MCF 10A (cell line): ENCODE results near the gene TOX4. TPM values are rescaled to one million over a fixed set of nuclear protein-coding genes. Genes with fewer than 3 reads are reported as not detected.

Experiments used
- BruUV-seq: library from RNA; stranded (reverse); fragments of 400-500 nt; replicated peaks from 2 replicates; lab custom pipeline; 2021; lab: Mats Ljungman, UMichigan
- CTCF ChIA-PET: fragments of 300-600 bp; sonication (Branson Sonifier 250); formaldehyde crosslinking; extraction: SDS; loops from one replicate; lab custom pipeline; 2021; ENCODE audit warnings: antibody characterized with exemption, inconsistent platforms; lab: Yijun Ruan, JAX
- POLR2A ChIA-PET: fragments of 300-600, 350-650 bp; sonication (Branson Sonifier 250); formaldehyde crosslinking; extraction: SDS; loops from one replicate; lab custom pipeline; 2020; ENCODE audit warnings: antibody characterized with exemption, inconsistent platforms; lab: Yijun Ruan, JAX
- DNase-seq: peaks from one replicate; pipeline ENCODE4 v3.0.0-alpha.2; 2018; ENCODE audit not compliant: unreplicated experiment
- H3K27ac Mint-ChIP-seq: one replicate; pipeline ENCODE4 v1.8.0; 2022; ENCODE audit warnings: mild to moderate bottlenecking, low read depth, mixed read lengths; ENCODE audit not compliant: unreplicated experiment
- H3K27me3 Mint-ChIP-seq: one replicate; pipeline ENCODE4 v1.8.0; 2022; ENCODE audit warnings: mixed read lengths; ENCODE audit not compliant: insufficient read depth, unreplicated experiment
- H3K36me3 Mint-ChIP-seq: one replicate; pipeline ENCODE4 v1.8.0; 2022; ENCODE audit warnings: mild to moderate bottlenecking, moderate library complexity, mixed read lengths; ENCODE audit not compliant: insufficient read depth, unreplicated experiment
- H3K4me1 Mint-ChIP-seq: one replicate; pipeline ENCODE4 v1.8.0; 2022; ENCODE audit warnings: mixed read lengths; ENCODE audit not compliant: insufficient read depth, unreplicated experiment
- H3K4me3 Mint-ChIP-seq: one replicate; pipeline ENCODE4 v1.8.0; 2022; ENCODE audit warnings: mild to moderate bottlenecking, moderate library complexity, mixed read lengths; ENCODE audit not compliant: unreplicated experiment
- H3K9me3 Mint-ChIP-seq: one replicate; pipeline ENCODE4 v1.8.0; 2022; ENCODE audit warnings: mixed read lengths; ENCODE audit not compliant: unreplicated experiment
- CTCF ChIP-seq: fragments of 200-600 bp; IDR thresholded peaks from one replicate; pipeline ENCODE4 v1.8.0; 2022; ENCODE audit warnings: antibody characterized with exemption, mild to moderate bottlenecking; ENCODE audit not compliant: unreplicated experiment
- intact Hi-C: fragments of 100-400 bp; cut with micrococcal nuclease; formaldehyde crosslinking; loops from 2 replicates; pipeline ENCODE4 v1.14.1; 2022
- total RNA-seq: library from RNA; stranded (reverse); gene quantifications from 2 replicates; pipeline ENCODE4 v1.2.3, GENCODE V29; 2022

The TOX4 gene
- total RNA-seq, 1 experiment from 2014 or later: 84.1 TPM

GRCh38 chr14:21510735-21511657 is 34.0 kb downstream of the TOX4 start, which contains the start of gene METTL3:
Gene METTL3, minus strand, starts transcription at chr14:21511340. Its CDS starts 117 bp downstream, at chr14:21511223.
- no peaks in the 10 kb centered on the region for H3K9me3 Mint-ChIP-seq
- TSS peak; percentile 61 for BruUV-seq
- CTCF ChIA-PET: interaction anchor here (0.5 to 5.0 kb wide), 11 partner anchors 11 to 1361 kb away, joined by 3 to 57 read pairs (median 3); partner anchors contain the start of genes LRP10 and SALL2
- H3K27me3 Mint-ChIP-seq: no peaks in the 10 kb centered on the region
- intact Hi-C loops: loop anchor here (1.0 to 5.0 kb wide), 2 partner anchors 46 to 55 kb away; partner anchors contain the start of gene CHD8
- POLR2A ChIA-PET: interaction anchor here (0.5 to 3.5 kb wide), 24 partner anchors 9 to 1644 kb away, joined by 3 to 32 read pairs (median 4); partner anchors contain the start of genes APEX1, CHD8, OSGEP and RAB2B
- peak within 1 kb of the TSS; percentile 95 for H3K27ac Mint-ChIP-seq
- H3K4me1 Mint-ChIP-seq: peaks cover 13% of the 10 kb centered on the region
- TF ChIP-seq CTCF: no peak
- H3K36me3 Mint-ChIP-seq: peaks cover 15% of the 10 kb centered on the region
- H3K4me3 Mint-ChIP-seq: peak within 1 kb of the TSS; percentile 96
- DNase-seq: peak; percentile 99

- no peak overlapping the region for H3K4me3 Mint-ChIP-seq
- DNase-seq: no peak
- no peaks in the 10 kb centered on the region for H3K36me3 Mint-ChIP-seq
- H3K27ac Mint-ChIP-seq: no peak overlapping the region
- peaks cover 12% of the 10 kb centered on the region for H3K27me3 Mint-ChIP-seq
- TF ChIP-seq CTCF: no peak
- ChIA-PET CTCF (interaction anchor here (0.6 to 1.3 kb wide), 2 partner anchors 16 to 52 kb away, joined by 3 to 8 read pairs; no protein-coding TSS in a partner anchor), POLR2A (interaction anchor here (1.0 to 2.2 kb wide), 3 partner anchors 12 to 130 kb away, joined by 3 to 6 read pairs (median 3); partner anchors contain the start of genes RAB2B and SALL2)
- peaks cover 10% of the 10 kb centered on the region for H3K4me1 Mint-ChIP-seq
- H3K9me3 Mint-ChIP-seq: no peaks in the 10 kb centered on the region
- intact Hi-C loops: loop anchor here (5.0 kb wide), 1 partner anchor 43 kb away; no protein-coding TSS in a partner anchor
- no TSS peak for BruUV-seq
These were observed 37.3 kb downstream of the TOX4 start for GRCh38 chr14:21514341-21514740.

DNA sequence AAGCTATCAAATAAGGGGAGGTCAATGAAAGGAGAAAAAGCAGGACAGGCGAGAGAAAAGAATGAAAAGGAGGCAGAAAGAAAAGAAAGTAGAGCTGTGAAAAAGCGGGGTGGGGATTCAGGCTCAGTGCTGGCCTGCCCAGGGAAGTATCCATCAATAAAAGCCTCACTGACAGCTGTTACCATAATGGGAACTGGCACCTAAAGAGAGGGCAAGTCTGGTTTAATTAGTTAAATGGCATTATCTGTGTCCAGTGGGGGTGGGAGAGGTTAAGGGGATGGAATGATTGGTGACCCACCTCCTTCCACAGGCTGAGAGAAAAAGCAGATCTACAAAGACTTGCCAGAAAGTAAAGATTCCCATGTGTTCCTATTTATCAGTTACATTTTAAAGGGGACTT is 41.7 kb downstream of the TOX4 start:
- Mint-ChIP-seq H3K27me3 (peaks cover 34% of the 10 kb centered on the region), H3K27ac (no peak overlapping the region), H3K4me3 (no peak overlapping the region), H3K4me1 (no peaks in the 10 kb centered on the region), H3K9me3 (no peaks in the 10 kb centered on the region), H3K36me3 (no peaks in the 10 kb centered on the region)
- ChIA-PET POLR2A (no interaction called here), CTCF (interaction anchor here (0.7 kb wide), 1 partner anchor 23 kb away, joined by 3 read pairs; no protein-coding TSS in a partner anchor)
- no TSS peak for BruUV-seq
- DNase-seq: no peak
- no peak for TF ChIP-seq CTCF
- intact Hi-C loops: no loop called here

GRCh38 chr14:21520767-21521166 is 43.8 kb downstream of the TOX4 start:
- POLR2A ChIA-PET: no interaction called here
- Mint-ChIP-seq H3K36me3 (no peaks in the 10 kb centered on the region), H3K4me3 (no peak overlapping the region), H3K27me3 (peaks cover 34% of the 10 kb centered on the region), H3K27ac (no peak overlapping the region), H3K4me1 (no peaks in the 10 kb centered on the region), H3K9me3 (no peaks in the 10 kb centered on the region)
- no peak for TF ChIP-seq CTCF
- BruUV-seq: no TSS peak
- no peak for DNase-seq
- intact Hi-C loops: no loop called here
- CTCF ChIA-PET: no interaction called here
